SW480 (cell line): ENCODE data around the gene RASAL3.

Experiments used
- DNase-seq: peaks from one replicate; pipeline ENCODE4 v3.0.0-alpha.2; 2016; ENCODE audit warnings: low spot score

The RASAL3 gene

GRCh38 chr19:15448778-15449619 is 15.3 kb downstream of the RASAL3 start:
- DNase-seq: peak; percentile 50

- DNase-seq: no peak
Observed at GRCh38 chr19:15448044-15448777, 16.1 kb downstream of the RASAL3 start.

GRCh38 chr19:15447057-15447456 is 17.3 kb downstream of the RASAL3 start:
- no peak for DNase-seq

GRCh38 chr19:15445807-15446376 is 18.5 kb downstream of the RASAL3 start:
- no peak for DNase-seq

GRCh38 chr19:15445227-15445605 is 19.1 kb downstream of the RASAL3 start:
- DNase-seq: no peak

GRCh38 chr19:15444505-15445226 is 19.7 kb downstream of the RASAL3 start:
- no peak for DNase-seq

GRCh38 chr19:15443838-15444237 is 20.5 kb downstream of the RASAL3 start:
- no peak for DNase-seq

GRCh38 chr19:15443325-15443724 is 21.0 kb downstream of the RASAL3 start:
- DNase-seq: no peak

- no peak for DNase-seq
Observed at GRCh38 chr19:15442142-15442920, 22.0 kb downstream of the RASAL3 start.

- no peak for DNase-seq
Observed at GRCh38 chr19:15441317-15441716, 23.0 kb downstream of the RASAL3 start.

GRCh38 chr19:15439821-15440641 is 24.3 kb downstream of the RASAL3 start:
- no peak for DNase-seq

GRCh38 chr19:15439078-15439799 is 25.1 kb downstream of the RASAL3 start:
- no peak for DNase-seq

- no peak for DNase-seq
Observed at GRCh38 chr19:15438577-15438976, 25.8 kb downstream of the RASAL3 start.

- no peak for DNase-seq
Observed at GRCh38 chr19:15438124-15438496, 26.2 kb downstream of the RASAL3 start.

GRCh38 chr19:15437355-15438123 is 26.8 kb downstream of the RASAL3 start:
- DNase-seq: no peak

GRCh38 chr19:15436826-15437110 is 27.6 kb downstream of the RASAL3 start:
- DNase-seq: no peak

GRCh38 chr19:15436012-15436825 is 28.1 kb downstream of the RASAL3 start:
- no peak for DNase-seq

- no peak for DNase-seq
Observed at GRCh38 chr19:15433519-15434069, 30.8 kb downstream of the RASAL3 start.
